H9 (cell line): ENCODE measurements around the gene SEMA3C. TPM values are rescaled to one million over a fixed set of nuclear protein-coding genes. Genes with fewer than 3 reads are reported as not detected.

ENCODE experiments used
- DNase-seq: peaks from one replicate; pipeline ENCODE4 v3.0.0-alpha.2; 2017
- H2AFZ ChIP-seq: one replicate; pipeline ENCODE4 v1.6.1; 2013; ENCODE audit warnings: mild to moderate bottlenecking, low read length, control low read depth, moderate library complexity
- H2AK5ac ChIP-seq: 2 replicates; pipeline ENCODE4 v1.6.1; 2013; ENCODE audit warnings: low read length, control low read depth, mixed read lengths; ENCODE audit not compliant: insufficient read length
- H2BK120ac ChIP-seq: one replicate; pipeline ENCODE4 v1.6.1; 2013; ENCODE audit warnings: low read depth, mild to moderate bottlenecking, low read length, control low read depth, inconsistent platforms; ENCODE audit not compliant: poor library complexity, severe bottlenecking
- H2BK12ac ChIP-seq: 2 replicates; pipeline ENCODE4 v1.6.1; 2013; ENCODE audit warnings: low read length, control low read depth, mixed read lengths, low read depth; ENCODE audit not compliant: insufficient read length
- H2BK15ac ChIP-seq: 2 replicates; pipeline ENCODE4 v1.6.1; 2013; ENCODE audit warnings: low read depth, low read length, control low read depth
- H2BK20ac ChIP-seq: one replicate; pipeline ENCODE4 v1.6.1; 2013; ENCODE audit warnings: low read depth, mild to moderate bottlenecking, low read length, control low read depth, inconsistent platforms; ENCODE audit not compliant: poor library complexity, severe bottlenecking
- H2BK5ac ChIP-seq: 2 replicates; pipeline ENCODE4 v1.6.1; 2013; ENCODE audit warnings: low read length, control low read depth, mixed read lengths; ENCODE audit not compliant: insufficient read length
- H3K14ac ChIP-seq: 2 replicates; pipeline ENCODE4 v1.6.1; 2013; ENCODE audit warnings: low read length, control low read depth; ENCODE audit not compliant: insufficient read depth
- H3K18ac ChIP-seq: 2 replicates; pipeline ENCODE4 v1.6.1; 2013; ENCODE audit warnings: low read depth, mild to moderate bottlenecking, mixed read lengths, low read length, control low read depth; ENCODE audit not compliant: insufficient read length
- H3K23ac ChIP-seq: 2 replicates; pipeline ENCODE4 v1.6.1; 2013; ENCODE audit warnings: low read length, control low read depth, mixed read lengths, low read depth; ENCODE audit not compliant: insufficient read length
- H3K23me2 ChIP-seq: 2 replicates; pipeline ENCODE4 v1.6.1; 2013; ENCODE audit warnings: low read depth, mild to moderate bottlenecking, mixed read lengths, low read length, control low read depth; ENCODE audit not compliant: insufficient read length, poor library complexity, severe bottlenecking
- H3K27ac ChIP-seq: 2 replicates; pipeline ENCODE4 v1.5.1; 2013; ENCODE audit warnings: low read length, control low read depth, mixed read lengths, low read depth; ENCODE audit not compliant: insufficient read length
- H3K27me3 ChIP-seq: 2 replicates; pipeline ENCODE4 v1.6.1; 2013; ENCODE audit warnings: low read length, control low read depth, inconsistent platforms; ENCODE audit not compliant: insufficient read depth
- H3K4ac ChIP-seq: 2 replicates; pipeline ENCODE4 v1.6.1; 2013; ENCODE audit warnings: low read depth, mild to moderate bottlenecking, control low read depth, inconsistent platforms, low read length, moderate library complexity
- H3K4me1 ChIP-seq: 2 replicates; pipeline ENCODE4 v1.6.1; 2013; ENCODE audit warnings: low read length, control low read depth, inconsistent platforms; ENCODE audit not compliant: insufficient read depth
- H3K4me2 ChIP-seq: 2 replicates; pipeline ENCODE4 v1.6.1; 2013; ENCODE audit warnings: low read length, control low read depth, mixed read lengths; ENCODE audit not compliant: insufficient read length, insufficient read depth
- H3K56ac ChIP-seq: 2 replicates; pipeline ENCODE4 v1.6.1; 2013; ENCODE audit warnings: low read depth, mild to moderate bottlenecking, mixed read lengths, low read length, control low read depth; ENCODE audit not compliant: insufficient read length
- H3K79me1 ChIP-seq: 2 replicates; pipeline ENCODE4 v1.6.1; 2013; ENCODE audit warnings: low read depth, mild to moderate bottlenecking, moderate library complexity, low read length, control low read depth, inconsistent platforms; ENCODE audit not compliant: insufficient read depth, poor library complexity, severe bottlenecking
- H3K79me2 ChIP-seq: 2 replicates; pipeline ENCODE4 v1.6.1; 2013; ENCODE audit warnings: low read length, control low read depth, inconsistent platforms; ENCODE audit not compliant: insufficient read depth
- H3K9ac ChIP-seq: 2 replicates; pipeline ENCODE4 v1.6.1; 2013; ENCODE audit warnings: low read length, control low read depth, mixed read lengths; ENCODE audit not compliant: insufficient read length; ENCODE audit errors: extremely low read depth
- H3K9me3 ChIP-seq: one replicate; pipeline ENCODE4 v1.6.1; 2013; ENCODE audit warnings: low read depth, low read length, inconsistent platforms; ENCODE audit not compliant: control insufficient read depth
- H3T11ph ChIP-seq: one replicate; pipeline ENCODE4 v1.6.1; 2013; ENCODE audit warnings: mild to moderate bottlenecking, low read length, control low read depth, inconsistent platforms
- H4K20me1 ChIP-seq: one replicate; pipeline ENCODE4 v1.6.1; 2013; ENCODE audit not compliant: control insufficient read depth, insufficient read length, insufficient read depth
- H4K5ac ChIP-seq: 2 replicates; pipeline ENCODE4 v1.6.1; 2013; ENCODE audit warnings: low read depth, mild to moderate bottlenecking, mixed read lengths, low read length, control low read depth; ENCODE audit not compliant: insufficient read length
- H4K8ac ChIP-seq: replicated peaks from 2 replicates; pipeline ENCODE4 v1.6.1; 2013; ENCODE audit warnings: low read length, control low read depth, mixed read lengths, low read depth; ENCODE audit not compliant: insufficient read length
- H4K91ac ChIP-seq: 2 replicates; pipeline ENCODE4 v1.6.1; 2013; ENCODE audit warnings: low read depth, mild to moderate bottlenecking, moderate library complexity, mixed read lengths, low read length, control low read depth; ENCODE audit not compliant: insufficient read length
- H3K27ac Mint-ChIP-seq, 3 experiments: 2 replicates in 2 of 3; 3 replicates in 1 of 3; pipeline ENCODE4 v1.8.0; 2020 to 2021; ENCODE audit warnings: mixed read lengths in 3 of 3, mild to moderate bottlenecking in 1 of 3, moderate library complexity in 1 of 3
- H3K27me3 Mint-ChIP-seq: 2 replicates; pipeline ENCODE4 v1.8.0; 2021; ENCODE audit warnings: low read depth, mild to moderate bottlenecking, moderate library complexity, mixed read lengths
- H3K36me3 Mint-ChIP-seq, 3 experiments: 2 replicates in 2 of 3; 3 replicates in 1 of 3; pipeline ENCODE4 v1.8.0; 2020 to 2021; ENCODE audit warnings: low read depth in 3 of 3, mixed read lengths in 3 of 3; ENCODE audit not compliant: insufficient read depth in 1 of 3
- H3K4me1 Mint-ChIP-seq, 2 experiments: 2 replicates each; pipeline ENCODE4 v1.8.0; 2020; ENCODE audit warnings: mixed read lengths in 2 of 2
- H3K4me3 Mint-ChIP-seq, 2 experiments: 2 replicates in 1 of 2; 3 replicates in 1 of 2; pipeline ENCODE4 v1.8.0; 2020 to 2021; ENCODE audit warnings: mild to moderate bottlenecking in 2 of 2, mixed read lengths in 2 of 2, moderate library complexity in 1 of 2
- H3K9me3 Mint-ChIP-seq, 2 experiments: 2 replicates in 1 of 2; 3 replicates in 1 of 2; pipeline ENCODE4 v1.8.0; 2020; ENCODE audit warnings: mild to moderate bottlenecking in 2 of 2, mixed read lengths in 2 of 2, moderate library complexity in 1 of 2
- CTCF ChIP-seq: fragments of 200-600 bp; sonication (generic); conservative IDR thresholded peaks from 3 replicates; pipeline ENCODE4 v1.8.0; 2021; ENCODE audit warnings: antibody characterized with exemption, mild to moderate bottlenecking
- WGBS: extraction: QIAGEN DNeasy Blood & Tissue Kit; methylation state at CpG from one replicate; pipeline ENCODE4 v1.1.7; 2013; ENCODE audit warnings: missing lambda C conversion rate, low lambda C conversion rate, mixed read lengths; ENCODE audit not compliant: insufficient read length; ENCODE audit errors: extremely low coverage; 5-methylcytosine and 5-hydroxymethylcytosine counted together
- total RNA-seq: library from RNA; stranded (reverse); gene quantifications from 2 replicates; pipeline ENCODE4 v1.2.1, GENCODE V29; 2021

The SEMA3C gene
- total RNA-seq, 1 experiment from 2014 or later = 1.6 TPM

- Histone ChIP-seq H4K91ac (no peak overlapping the region), H2BK5ac (no peak overlapping the region), H3K4me1 (no peaks in the 10 kb centered on the region), H3K56ac (no peak overlapping the region), H2BK15ac (no peak overlapping the region), H3K14ac (no peak overlapping the region), H3K79me1 (no peaks in the 10 kb centered on the region), H3K4ac (no peak overlapping the region), H3K9me3 (no peaks in the 10 kb centered on the region), H3K27me3 (no peaks in the 10 kb centered on the region), H2BK20ac (no peak overlapping the region), H3K79me2 (no peaks in the 10 kb centered on the region), H3K9ac (no peak overlapping the region), H2AFZ (no peak overlapping the region), H4K20me1 (no peaks in the 10 kb centered on the region), H2BK120ac (no peak overlapping the region), H2BK12ac (no peak overlapping the region), H3K23me2 (no peaks in the 10 kb centered on the region), H4K5ac (no peak overlapping the region), H3K18ac (no peak overlapping the region), H3T11ph (no peak overlapping the region), H3K4me2 (no peak overlapping the region), H4K8ac (no peak overlapping the region), H2AK5ac (no peak overlapping the region), H3K23ac (no peak overlapping the region), H3K27ac (no peak overlapping the region)
- Mint-ChIP-seq H3K9me3 (no peaks in the 10 kb centered on the region), H3K27me3 (no peaks in the 10 kb centered on the region), H3K4me3 (no peak overlapping the region), H3K27ac (no peak overlapping the region), H3K36me3 (no peaks in the 10 kb centered on the region), H3K4me1 (peaks cover 0 to 5% of the 10 kb centered on the region in 2 experiments; a peak in 2 of 4 replicates)
- WGBS = no CpG with 5 or more reads among the region's 2 CpGs
- DNase-seq = no peak
- TF ChIP-seq CTCF = no peak
Measured at GRCh38 chr7:80705130-80705781, 213.6 kb downstream of the SEMA3C start.
